SKM-1 (cell line): ENCODE results near the gene ZNF48.
A peak's percentile ranks its signal among the peaks of the same experiment; 100 is the strongest.

Source experiments
- DNase-seq: peaks from one replicate; lab custom pipeline; 2025; ENCODE audit not compliant: unreplicated experiment; lab: John Stamatoyannopoulos, UW

Gene ZNF48

GRCh38 chr16:30437511-30438046, 42.4 kb downstream of the ZNF48 start:
- no peak for DNase-seq

GRCh38 chr16:30438835-30439234, 43.6 kb downstream of the ZNF48 start:
- DNase-seq, result no peak

- no peak for DNase-seq
Observed at GRCh38 chr16:30439720-30440348, 44.6 kb downstream of the ZNF48 start.

DNA sequence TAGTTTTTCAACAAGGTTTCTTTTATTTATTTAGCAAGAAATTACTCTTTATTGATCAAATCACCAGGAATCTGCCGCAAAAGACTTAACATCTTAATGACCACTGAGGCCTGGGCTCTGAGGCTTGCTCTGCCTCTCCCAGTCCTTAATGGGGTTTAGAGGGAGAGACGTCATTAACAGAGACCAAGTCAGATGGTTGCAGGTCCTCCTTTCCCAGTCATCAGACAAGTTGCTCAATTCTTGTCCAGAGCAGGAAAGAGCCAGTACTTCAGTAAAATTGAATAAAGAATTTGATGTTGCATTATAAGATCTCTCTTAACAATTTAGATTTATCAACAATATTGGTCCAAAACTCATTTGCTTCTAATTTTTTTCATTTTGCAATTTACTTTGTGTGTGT, 48.4 kb downstream of the ZNF48 start:
- DNase-seq, result no peak

- DNase-seq, result no peak
Observed at GRCh38 chr16:30444231-30445148, 49.3 kb downstream of the ZNF48 start.

- no peak for DNase-seq
Observed at GRCh38 chr16:30445149-30445407, 49.9 kb downstream of the ZNF48 start.

DNA sequence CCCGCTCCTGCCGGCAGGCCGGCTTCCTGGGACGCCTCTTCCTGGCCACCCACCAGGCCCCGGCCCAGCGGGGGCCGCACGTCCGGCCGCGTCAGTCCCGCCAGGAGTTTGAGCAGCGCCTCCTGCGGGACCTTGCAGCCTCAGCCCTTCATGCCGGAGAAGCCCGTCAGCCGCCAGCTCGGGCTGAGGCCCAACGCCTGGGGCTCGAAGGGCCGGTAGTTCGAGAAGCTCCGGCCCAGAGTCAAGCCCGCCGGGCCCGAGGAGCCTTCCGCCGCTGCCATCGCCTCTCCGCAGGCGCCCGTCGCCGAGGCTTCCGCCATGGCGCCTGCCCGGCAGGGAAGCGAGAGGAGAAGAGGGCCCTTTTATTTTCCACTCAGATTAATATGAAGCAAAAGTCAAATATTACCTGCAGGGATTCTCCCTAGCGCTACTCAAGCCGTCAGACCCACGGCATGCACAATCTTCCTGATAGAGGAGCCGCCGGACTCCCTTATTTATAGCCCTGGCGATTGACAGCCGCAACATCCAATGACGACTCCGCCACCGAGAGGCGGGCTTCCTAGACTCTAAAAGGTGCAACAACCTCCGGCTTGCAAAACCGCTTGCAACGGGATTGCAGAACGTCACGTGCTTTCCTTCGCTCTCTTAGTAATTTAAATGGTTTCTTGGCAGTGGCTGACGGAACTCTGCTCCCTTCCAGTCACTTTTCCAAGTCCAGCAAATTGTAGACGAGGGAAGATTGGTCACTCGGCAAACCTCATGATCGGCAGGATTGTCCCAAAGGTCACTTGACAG, 50.4 kb downstream of the ZNF48 start, which contains the start of gene SEPHS2:
SEPHS2 (minus strand) TSS at position 467 of the 795 bp plus-strand sequence; CDS start at position 320, 147 bp downstream.
- peak; percentile 98 for DNase-seq

GRCh38 chr16:30446203-30446595, 51.0 kb downstream of the ZNF48 start:
- no peak for DNase-seq

DNA sequence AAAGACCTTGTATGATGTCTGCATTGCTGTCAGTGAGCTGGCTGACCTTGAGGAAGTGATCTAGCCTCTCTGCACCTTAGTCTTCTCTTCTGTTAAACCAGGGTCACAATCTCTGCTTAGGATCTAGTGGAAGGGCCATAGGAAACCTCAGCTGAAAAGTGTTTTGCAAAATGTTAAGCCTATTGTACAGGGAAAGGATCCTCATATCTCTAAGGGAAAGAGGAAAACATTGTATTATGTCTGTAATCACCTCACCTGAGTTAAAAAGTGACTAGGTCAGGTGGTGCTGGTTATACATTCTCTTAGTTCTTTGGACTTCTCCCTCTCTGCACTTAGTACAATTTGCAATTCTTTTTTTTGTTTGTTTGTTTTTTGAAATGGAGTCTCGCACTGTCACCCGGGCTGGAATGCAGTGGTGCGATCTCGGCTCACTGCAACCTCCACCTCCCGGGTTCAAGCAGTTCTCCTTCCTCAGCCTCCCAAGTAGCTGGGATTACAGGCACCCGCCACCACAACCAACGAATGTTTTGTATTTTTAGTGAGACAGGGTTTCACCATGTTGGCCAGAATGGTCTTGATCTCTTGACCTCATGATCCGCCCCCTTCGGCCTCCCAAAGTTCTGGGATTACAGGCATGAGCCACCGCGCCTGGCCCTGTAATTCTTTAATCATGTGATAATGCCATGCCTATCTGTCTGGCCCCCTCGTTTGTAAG, 52.4 kb downstream of the ZNF48 start:
- DNase-seq, result no peak

GRCh38 chr16:30449116-30449435, 53.9 kb downstream of the ZNF48 start:
- DNase-seq, result no peak
